C1 segment of cervical spinal cord (tissue), 14 donors: ENCODE results near the gene ENDOD1.
A peak's percentile ranks its signal among the peaks of the same experiment; 100 is the strongest.

ENCODE experiments used
- DNase-seq, 14 donors: peaks; one replicate each; lab custom pipeline; 2025; lab: John Stamatoyannopoulos, UW

Gene ENDOD1

GRCh38 chr11:95076416-95076815, 13.2 kb upstream of the ENDOD1 start:
- DNase-seq, result no peak

- no peak for DNase-seq
Measured at GRCh38 chr11:95076981-95077380, 12.7 kb upstream of the ENDOD1 start.

GRCh38 chr11:95078526-95078925, 11.1 kb upstream of the ENDOD1 start:
- DNase-seq, result no peak

- no peak for DNase-seq
Measured at GRCh38 chr11:95081010-95081409, 8.6 kb upstream of the ENDOD1 start.

GRCh38 chr11:95081412-95081811, 8.2 kb upstream of the ENDOD1 start:
- DNase-seq, result peak in 12 of 14 donors; percentile 15 to 86 (median 63)

- DNase-seq, result peak in 9 of 14 donors; percentile 13 to 72 (median 61)
Measured at GRCh38 chr11:95082576-95083001, 7.1 kb upstream of the ENDOD1 start.

GRCh38 chr11:95084509-95084908, 5.1 kb upstream of the ENDOD1 start:
- peak in 1 of 14 donors; percentile 14 for DNase-seq

GRCh38 chr11:95085117-95085816, 4.4 kb upstream of the ENDOD1 start:
- peak in 1 of 14 donors; percentile 50 for DNase-seq

GRCh38 chr11:95086151-95086550, 3.5 kb upstream of the ENDOD1 start:
- no peak for DNase-seq

GRCh38 chr11:95086836-95087570, 2.6 kb upstream of the ENDOD1 start:
- DNase-seq, result no peak

GRCh38 chr11:95088946-95089619, 563 bp upstream of the ENDOD1 start:
- DNase-seq, result peak in 4 of 14 donors; percentile 48 to 96 (median 68)

- DNase-seq, result peak in 1 of 14 donors; percentile 20
Measured at GRCh38 chr11:95091663-95092180, 2.1 kb downstream of the ENDOD1 start.

GRCh38 chr11:95092549-95093324, 3.1 kb downstream of the ENDOD1 start:
- peak in 4 of 14 donors; percentile 16 to 63 (median 39) for DNase-seq

GRCh38 chr11:95093548-95093947, 3.9 kb downstream of the ENDOD1 start:
- no peak for DNase-seq

- no peak for DNase-seq
Measured at GRCh38 chr11:95095858-95096587, 6.4 kb downstream of the ENDOD1 start.

- DNase-seq, result no peak
Measured at GRCh38 chr11:95097209-95097608, 7.6 kb downstream of the ENDOD1 start.

GRCh38 chr11:95098826-95099225, 9.2 kb downstream of the ENDOD1 start:
- DNase-seq, result no peak

- no peak for DNase-seq
Measured at GRCh38 chr11:95100191-95100648, 10.6 kb downstream of the ENDOD1 start.

GRCh38 chr11:95100856-95101507, 11.3 kb downstream of the ENDOD1 start:
- DNase-seq, result peak in 1 of 14 donors; percentile 38

GRCh38 chr11:95101935-95102334, 12.3 kb downstream of the ENDOD1 start:
- peak in 1 of 14 donors; percentile 33 for DNase-seq
